ENCODE data around the gene DFFB.

DFFB gene

DNA sequence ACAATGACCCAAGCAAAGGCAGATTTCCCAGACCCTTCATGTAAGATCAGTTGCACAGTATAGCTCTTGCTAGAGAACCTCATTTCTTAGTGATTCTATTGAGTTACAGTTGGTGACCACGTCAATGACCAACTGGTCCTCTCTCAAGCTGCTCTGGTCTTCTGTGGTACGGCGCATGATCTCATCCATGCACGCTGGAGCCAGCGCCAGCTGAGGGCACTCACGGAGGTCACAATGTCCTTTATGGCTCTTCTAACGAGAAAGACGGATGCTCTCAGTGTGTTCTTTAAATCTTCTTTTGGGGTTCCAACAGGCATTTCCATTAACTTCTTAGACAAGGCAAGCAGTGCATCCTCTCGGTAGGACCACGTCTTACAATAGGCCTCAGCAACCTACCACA lies 22.6 kb upstream of the DFFB start:
- no peak for DNase-seq

DNA sequence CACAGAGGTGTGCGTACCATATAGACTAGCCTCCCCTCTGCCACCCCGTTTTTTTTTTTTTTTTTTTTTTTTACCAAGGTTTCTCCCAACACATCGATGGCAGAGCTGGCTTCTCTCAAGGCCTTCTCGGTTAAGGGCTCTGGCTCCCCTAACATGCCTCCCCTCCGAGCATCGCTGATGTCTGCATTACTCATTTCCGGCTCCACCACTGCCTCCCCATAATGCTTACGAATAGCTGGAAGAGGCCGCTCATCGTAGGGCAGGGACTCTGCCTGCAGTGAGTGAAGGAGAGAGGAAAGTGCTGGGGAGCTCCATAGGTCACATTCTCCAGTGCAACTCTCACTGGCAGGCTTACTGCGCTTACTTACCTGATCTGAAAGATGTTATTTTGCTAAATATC lies 20.9 kb upstream of the DFFB start:
- DNase-seq, result no peak

DNA sequence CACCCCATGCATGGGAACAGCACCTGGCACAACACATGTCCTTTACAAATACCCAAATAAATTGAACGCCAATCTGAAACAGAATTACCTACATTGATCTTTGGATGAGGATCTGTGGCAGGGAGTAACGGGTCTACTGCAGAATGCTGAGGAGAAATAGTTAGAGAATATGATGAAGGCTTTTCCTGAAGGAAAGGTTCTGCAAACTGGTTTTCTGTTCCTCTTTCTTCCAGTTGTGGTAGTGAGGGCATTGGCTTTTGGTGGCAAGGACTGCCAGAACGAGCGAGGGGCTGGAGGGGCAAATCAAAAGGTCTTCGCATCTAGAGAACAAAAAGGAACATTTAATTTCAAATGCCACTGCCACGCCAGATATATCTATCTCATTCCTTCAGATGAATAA lies 20.1 kb upstream of the DFFB start:
- no peak for DNase-seq

DNA sequence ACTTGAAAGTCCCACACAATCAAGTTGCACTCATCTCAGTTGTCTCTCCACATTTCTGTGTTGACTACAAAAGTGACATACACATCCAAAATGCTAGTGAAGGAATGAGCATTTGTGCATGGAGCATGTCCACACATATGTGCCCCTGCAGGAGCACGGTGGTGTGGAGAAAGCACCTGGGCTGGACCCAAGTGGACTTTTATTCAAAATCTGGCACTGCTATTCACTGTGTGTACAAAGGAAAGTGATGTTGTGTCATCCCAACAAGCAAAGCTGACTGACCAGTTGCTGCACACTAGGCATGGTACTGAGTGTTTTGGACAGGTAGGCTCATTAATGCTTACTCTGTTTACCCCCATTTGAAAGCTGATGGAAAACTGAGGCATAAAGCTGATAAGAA lies 19.6 kb upstream of the DFFB start:
- DNase-seq, result no peak

DNA sequence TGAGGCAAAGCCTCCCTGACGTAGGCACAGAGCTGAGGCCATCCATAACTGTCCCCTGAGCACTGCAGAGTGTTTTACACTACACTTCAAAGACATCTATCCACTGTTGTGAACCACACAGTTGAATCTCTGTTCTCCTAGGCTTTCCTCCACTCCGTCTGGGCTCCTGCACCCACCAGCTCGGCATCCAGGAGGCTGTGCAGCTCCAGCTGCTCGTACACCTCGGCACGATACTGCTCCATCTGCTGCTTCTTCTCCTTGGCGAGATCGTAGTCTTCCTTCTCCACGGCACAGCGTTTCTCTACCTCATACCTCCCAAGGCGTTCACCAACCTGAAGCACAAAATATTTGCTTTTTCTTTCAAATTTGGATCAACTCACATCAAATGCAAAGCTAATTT lies 18.5 kb upstream of the DFFB start:
- DNase-seq, result no peak

DNA sequence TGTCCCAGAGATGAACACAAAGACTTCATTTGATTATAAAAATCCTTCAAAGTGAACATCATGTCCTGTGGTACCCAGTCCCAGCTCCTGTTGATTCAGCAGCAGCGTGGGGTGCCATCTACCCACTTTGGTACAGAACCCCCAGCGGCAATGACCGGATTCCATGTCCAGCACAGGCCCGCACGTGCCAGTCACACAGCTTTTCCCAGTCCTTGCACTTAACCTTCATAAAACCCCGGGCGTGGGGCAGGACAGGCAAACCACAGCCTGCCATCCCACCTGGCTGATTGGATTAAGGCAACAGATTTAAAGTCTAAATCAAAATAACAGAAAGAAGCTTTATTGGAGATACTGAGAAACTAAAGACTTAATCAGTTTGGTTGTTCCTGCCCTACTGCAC lies 15.8 kb upstream of the DFFB start:
- DNase-seq, result no peak

DNA sequence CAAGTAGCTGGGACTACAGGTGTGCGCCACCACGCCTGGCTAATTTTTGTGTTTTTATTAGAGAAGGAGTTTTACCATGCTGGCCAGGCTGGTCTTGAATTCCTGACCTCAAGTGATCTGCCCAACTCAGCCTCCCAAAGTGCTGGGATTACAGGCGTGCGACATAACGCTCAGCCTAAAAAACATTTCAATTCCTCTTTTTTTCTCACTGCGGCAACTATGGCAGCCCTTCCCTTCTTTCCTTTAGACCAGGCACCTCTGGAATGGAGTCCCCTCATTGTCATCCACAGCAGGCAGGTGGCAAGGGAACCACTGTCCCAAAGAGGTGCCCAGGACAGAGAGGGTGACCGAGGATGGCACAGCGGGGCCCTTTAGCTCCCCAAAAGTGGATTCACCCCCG lies 14.4 kb upstream of the DFFB start:
- no peak for DNase-seq

DNA sequence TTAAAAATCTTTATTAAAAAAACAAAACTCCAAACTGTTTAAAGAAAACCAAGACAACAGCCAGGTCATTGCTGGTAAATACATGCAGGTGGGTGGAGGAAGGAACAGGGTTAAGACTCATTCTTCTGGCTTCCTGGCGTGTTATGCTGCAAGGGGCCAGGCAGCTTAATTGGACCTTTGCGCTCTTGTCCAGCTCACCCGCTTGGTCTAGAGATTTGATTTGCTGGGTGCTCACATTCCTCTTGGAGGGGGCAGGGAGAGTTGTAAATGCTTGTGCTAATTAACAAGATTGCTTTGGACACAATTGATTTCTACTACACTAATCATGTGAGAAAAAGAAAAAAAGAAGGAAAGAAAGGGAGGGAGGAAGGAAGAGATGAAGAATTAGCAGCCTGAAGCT lies 10.7 kb upstream of the DFFB start:
- no peak for DNase-seq

DNA sequence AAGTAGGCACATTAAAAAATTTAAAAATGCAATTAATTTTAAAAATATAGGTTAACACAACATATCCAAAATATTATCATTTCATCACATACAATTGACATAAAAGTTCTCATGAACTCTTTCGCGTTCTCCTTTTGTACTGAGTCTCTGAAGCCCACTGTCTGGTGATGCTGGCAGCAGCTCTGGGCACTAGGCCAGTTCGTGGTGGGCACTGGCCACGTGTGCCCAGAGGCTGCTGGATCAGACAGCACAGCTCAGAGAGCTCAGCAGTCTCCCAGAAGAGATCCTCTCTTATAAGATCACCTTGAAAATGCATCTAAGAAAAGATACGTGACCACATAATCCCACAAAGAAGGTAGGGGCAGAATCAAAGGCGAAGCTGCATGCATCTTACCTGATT lies 10.2 kb upstream of the DFFB start:
- no peak for DNase-seq

DNA sequence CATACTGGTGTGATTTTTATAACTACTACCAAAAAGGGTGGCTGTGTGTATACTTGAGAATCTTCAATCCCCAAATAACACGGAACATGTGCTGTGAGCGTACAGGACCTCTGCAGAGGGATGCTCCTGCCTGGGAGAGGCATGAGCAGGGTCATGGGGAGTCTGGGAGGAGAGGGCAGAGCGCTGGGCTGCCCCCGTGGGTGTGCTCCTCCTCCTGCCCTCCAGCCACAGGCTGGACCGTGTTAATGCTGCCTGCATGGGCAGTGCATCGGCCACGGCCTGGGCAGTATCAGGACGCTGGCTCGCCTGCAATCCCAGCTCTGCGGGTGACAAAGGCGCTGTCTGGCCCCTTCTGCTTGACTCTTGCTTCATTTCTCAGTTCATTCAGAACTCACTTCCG lies 6.4 kb upstream of the DFFB start:
- no peak for DNase-seq

DNA sequence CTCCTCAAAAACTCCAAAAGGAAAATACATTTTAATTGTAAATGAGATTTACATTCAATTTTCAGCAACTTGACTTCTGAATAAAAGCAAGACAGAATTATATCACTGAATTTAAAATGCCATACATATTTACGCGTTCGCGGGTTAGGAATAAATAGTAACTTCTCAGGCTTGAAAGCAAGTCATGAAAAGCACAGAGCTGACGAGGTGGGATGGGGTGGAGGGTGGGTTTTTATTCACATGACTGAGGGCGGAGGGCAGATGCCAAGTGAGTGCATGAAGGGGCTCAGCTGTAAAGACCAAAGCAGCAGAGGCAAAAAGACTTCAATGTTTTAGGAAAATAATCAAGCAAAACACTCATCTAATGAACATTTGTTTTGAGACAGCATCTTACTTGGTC lies 6.0 kb upstream of the DFFB start:
- DNase-seq, result no peak

DNA sequence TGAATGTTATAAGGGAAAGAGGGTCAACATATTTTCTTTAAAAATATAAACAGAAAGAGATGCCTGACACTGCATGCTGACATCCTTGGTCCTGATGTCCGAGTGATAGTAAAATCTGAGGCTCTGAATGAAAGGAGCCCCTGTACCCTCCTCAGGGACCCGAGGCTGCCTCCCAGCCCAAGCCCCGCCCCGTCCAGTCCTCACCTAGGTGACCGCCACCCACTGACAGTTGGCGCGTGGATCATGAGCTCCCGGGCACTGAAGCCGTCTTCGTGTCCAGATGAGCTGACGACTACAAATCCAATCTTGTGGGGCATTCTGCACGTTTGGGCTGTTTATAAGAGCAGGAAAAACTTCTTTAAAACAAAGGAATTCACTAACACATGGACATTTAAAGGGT lies 5.2 kb upstream of the DFFB start:
- DNase-seq, result no peak

DNA sequence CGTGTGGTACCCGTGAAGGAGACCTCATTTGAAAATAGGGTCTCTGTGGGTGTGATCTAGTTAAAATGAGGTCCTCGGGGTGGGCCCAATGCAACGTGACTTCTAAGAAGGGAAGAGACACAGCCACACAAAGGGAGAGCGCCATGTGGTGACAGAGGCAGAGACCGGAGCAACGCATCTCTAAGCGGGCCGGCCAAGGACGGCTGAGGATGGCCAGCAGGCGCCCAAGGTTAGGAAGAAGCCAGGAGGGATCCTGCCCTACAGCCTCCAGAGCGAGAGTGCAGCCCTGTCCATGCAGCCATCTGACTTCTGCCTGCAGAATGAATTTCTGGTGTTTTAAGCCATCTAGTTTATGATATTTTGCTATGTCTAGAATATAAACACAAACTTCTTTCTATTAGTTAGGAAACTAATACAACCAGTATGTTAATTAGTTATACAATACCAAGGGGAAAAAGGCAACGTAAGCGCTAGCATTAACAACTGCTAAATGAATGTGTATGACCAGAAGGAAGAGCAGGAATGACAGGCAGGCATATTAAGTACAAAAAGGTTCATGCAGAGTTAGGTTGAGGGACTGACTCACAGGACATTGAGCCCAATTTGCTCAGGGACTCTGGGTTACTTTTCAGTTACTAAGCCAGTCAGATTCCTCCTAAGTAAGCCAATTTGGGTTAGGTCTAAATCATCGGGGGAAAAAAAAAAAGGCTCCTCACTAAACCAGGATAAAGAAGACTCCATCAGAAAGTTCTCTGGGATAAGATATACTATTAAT lies 4.4 kb upstream of the DFFB start:
- DNase-seq, result no peak

DNA sequence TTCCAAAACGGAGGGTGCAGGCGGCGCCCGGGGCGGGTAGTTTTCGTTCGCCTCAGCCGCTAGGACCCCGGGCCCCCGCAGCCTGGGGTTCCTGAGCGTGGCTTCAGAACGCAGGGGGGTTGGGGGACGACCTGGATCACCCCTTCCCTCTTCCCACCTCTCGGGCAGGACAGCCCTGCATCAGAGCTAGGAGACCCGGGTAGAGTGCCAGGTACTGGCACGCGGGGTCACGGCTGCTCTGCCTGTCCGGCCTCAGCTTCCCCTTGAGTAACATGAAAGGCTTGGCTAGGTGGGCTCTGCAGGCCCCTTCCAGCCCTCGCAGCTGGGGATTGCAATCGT lies 484 bp downstream of the DFFB start:
- no peak for DNase-seq

DNA sequence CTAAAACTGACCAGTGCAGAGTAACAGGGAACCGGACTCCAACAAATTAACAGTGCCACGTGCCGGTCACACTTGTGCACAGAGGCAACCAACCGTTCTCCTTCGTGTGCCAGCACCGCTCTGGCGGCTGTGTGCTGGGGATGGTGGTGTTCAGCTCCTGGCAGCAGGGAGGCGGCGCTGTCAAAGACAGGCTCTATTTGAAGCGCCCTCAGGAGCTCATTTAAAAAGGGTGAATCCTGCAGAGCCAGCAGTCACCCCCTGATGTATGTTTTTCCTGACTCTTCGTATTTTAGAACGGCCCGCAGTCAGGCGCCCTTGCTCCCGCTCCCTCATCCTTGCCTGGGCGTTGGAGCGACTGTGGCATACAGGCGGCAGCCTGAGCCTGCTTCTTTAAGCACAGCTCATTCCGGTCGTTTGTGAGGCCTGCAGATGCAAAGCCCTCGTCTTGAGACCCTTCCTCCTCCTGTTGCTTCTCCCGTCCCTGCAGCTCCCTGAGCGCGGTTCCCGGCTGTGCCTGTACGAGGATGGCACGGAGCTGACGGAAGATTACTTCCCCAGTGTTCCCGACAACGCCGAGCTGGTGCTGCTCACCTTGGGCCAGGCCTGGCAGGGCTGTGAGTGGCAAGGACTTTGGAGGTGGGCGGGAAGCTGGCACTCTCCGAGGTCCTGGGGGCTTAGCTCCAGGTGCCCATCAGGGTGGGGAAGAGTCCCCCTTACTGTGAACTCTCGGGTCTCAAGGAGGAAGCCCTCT lies 1.1 kb downstream of the DFFB start:
- DNase-seq, result peak; percentile 13

DNA sequence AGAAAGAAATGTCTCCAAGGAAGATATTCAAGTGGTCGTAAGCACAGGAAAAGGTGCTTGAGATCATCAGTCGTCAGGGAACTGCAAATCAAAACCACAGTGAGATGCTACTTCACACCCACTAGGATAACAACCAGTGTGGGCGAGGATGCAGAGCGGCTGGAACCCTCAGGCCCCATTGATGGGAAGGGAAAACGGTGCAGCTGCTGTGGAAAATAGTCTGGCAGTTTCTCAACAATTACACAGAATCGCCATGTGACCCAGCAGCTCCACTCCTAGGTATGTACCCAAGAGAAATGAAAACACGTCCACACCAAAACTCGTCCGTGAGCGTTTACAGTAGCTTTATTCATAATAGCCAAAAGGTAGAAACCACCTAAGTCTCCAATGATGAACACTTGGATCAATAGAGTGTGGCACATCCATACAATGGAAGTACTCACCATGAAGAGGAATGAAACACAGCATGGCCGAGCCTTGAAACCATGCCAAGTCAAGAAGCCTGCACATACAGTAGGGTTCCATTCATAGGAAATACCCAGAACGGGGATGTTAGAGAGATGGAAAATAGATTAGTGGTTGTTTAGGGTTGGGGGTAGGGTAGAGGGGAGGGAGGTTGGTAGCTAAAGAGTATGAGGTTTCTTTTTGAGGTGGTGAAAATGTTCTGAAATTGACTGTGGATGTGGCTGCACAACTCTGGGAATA lies 6.1 kb downstream of the DFFB start:
- DNase-seq, result no peak

DNA sequence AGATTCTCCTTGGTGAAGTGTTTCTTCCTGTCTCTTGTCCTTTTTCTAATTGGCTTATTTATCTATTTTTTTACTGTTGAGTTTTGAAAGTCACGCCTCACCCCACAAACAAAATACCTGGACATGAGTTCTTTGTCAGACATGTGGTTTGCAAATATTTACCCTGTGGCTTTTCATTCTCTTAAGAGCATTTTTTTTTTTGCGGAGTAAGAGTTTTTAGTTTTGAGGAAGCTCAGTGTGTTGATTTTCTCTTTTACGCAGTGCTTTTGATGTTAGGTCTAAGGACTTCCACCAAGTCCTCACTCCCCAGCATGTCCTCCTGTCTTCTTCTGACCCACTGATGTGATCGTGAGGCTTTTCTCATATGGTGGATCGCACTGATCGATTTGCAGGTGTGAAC lies 7.6 kb downstream of the DFFB start:
- no peak for DNase-seq

DNA sequence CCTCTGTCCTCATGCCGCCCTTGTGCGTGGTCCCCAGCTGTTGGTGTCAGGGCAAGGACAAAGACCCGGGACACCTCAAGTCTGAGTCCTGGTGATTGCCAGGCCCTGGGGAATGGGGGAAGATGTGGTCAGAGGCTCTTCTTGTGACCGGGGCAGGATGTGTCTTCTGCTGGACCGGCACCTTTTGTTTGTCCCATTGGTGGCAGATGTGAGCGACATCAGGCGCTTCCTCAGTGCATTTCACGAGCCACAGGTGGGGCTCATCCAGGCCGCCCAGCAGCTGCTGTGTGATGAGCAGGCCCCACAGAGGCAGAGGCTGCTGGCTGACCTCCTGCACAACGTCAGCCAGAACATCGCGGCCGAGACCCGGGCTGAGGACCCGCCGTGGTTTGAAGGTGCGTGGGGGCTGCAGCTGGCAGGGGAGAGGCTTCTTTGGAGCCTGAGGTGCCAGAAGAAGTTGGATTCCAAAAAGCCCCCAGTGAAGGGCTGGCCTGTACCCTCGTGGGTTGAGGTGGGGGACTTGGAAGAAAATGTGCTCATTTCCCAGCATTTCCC lies 8.4 kb downstream of the DFFB start:
- no peak for DNase-seq

DNA sequence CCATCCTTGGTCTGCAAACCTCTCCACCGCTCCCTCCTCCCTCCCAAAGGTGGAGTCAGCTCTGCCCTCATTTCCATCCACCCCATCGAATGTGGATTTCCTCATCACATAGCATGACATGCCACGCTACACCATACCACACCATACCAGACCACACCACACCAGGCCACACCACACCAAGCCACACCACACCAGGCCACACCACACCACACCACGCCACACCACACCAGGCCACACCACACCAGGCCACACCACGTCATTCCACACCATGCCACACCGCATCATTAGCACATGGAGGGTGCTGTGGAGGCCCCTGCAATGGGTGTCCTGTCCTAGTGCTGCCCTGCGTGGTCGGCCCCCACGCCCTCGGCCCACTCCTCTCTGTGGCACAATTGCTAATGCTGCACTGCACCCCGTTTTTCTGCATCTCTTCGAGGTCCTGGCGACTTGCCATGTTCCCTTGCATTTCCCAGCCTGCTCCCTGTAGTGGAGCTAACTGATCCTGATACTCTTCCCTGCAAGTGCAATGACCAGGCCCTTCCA lies 11.3 kb downstream of the DFFB start:
- DNase-seq, result no peak

DNA sequence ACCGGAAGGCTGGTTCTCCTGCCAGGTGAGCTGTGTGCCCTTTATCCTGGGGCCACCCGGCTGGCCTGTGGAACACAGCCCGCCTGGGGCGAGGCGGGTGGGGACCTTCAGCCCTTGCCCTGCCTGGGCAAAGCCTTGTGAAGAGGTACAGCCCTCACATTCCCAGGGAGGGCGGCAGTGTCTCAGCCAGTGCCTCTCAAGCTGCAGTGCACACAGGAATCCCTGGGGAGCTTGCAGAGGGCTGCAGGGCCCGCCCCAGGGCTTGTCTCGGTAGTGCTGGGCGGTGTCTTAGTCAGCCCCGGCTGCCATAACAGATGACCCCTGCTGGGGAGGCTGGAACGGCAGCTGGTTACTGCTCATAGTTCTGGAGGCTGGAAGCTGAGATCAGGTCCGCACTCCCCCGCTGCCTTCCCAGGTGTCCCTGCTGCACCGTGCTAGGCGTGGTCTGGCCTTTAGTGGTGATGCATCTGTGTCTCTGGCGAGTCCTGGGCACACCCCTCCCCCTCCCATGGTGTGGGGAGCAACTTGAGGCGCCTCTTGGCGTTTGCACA lies 12.6 kb downstream of the DFFB start:
- no peak for DNase-seq

DNA sequence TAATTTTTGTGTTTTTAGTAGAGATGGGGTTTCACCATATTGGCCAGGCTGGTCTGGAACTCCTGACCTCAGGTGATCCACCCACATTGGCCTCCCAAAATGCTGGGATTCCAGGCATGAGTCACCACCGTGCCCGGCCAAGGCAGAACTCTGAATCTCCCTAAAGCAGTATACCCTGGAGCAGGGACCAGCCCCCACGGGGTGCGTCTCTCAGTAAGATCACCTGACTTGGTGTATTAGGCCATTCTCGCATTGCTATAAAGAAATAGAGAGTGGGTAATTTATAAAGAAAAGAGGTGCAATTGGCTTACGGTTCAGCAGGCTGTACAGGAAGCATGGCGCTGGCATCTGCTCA lies 14.2 kb downstream of the DFFB start:
- DNase-seq, result no peak

DNA sequence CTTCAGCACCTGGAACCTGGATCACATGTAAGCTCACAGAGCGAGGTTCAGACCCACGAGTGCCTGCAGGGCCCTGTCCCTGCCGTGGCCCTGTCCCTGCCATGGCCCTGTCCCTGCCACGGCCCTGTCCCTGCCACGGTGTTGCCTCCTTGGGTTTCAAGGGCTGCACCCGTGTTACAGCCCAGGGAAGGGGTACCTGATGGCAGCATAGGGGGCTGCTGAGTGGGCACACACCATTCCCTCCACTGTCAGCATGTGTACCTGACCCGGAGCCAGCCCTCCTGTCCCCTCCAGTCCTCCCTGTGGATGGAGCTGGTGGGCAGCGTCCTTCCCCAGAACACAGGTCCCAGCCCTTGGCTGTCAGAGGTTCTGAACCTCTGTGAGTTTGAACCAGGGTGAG lies 15.3 kb downstream of the DFFB start:
- DNase-seq, result no peak

DNA sequence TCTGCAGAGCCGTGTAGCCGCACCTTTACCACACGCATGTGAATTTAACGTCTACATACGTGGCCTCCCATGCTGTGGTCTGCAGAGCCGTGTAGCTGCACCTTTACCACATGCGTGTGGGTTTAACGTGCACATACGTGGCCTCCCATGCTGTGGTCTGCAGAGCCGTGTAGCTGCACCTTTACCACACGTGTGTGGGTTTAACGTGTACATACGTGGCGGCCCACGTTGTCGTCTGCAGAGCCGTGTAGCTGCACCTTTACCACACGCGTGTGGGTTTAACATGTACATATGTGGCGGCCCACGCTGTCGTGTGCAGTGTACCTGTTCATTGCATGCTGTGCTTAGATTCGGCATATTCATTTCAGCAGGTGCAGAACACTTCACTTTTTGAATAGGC lies 17.5 kb downstream of the DFFB start:
- DNase-seq, result no peak

DNA sequence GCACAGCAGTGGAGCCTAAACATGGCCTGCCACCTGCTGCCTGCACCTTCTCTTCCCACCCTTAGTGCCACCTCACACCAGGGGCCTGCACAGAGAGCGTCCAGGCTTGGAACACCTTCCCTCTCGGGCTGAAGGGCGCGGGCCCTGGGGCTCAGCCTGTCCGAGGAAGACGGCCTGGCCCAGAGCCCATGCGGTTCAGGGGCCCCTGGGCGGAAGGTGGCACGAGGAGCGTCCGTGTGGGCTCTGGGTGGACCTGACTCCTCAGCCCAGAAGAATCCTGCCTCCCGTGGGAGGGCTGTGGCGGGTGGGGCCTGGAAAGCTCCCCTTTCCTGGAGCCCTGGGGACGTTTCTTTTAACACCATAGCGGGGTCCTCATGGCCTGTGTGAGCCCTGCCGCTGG lies 19.4 kb downstream of the DFFB start:
- no peak for DNase-seq
